Liver (tissue), 9 donors: ENCODE measurements around the gene XRCC1. TPM values are rescaled to one million over a fixed set of nuclear protein-coding genes. Genes with fewer than 3 reads are reported as not detected.

Source experiments
- DNase-seq: peaks from one replicate; pipeline ENCODE4 v3.0.0-alpha.2; 2017; ENCODE audit warnings: low spot score
- H3K27ac ChIP-seq, 2 donors: one replicate each; pipeline ENCODE4 v1.7.0; 2013; ENCODE audit warnings: inconsistent platforms in 2 of 2, low read length in 2 of 2, control low read depth in 1 of 2, low read depth in 1 of 2, mild to moderate bottlenecking in 1 of 2
- H3K27me3 ChIP-seq, 4 donors: one replicate each; pipeline versions ENCODE4 v1.6.1 to v1.7.0; 2013; ENCODE audit warnings: low read length in 3 of 4, inconsistent platforms in 1 of 4, mild to moderate bottlenecking in 1 of 4, moderate library complexity in 1 of 4; ENCODE audit not compliant: control insufficient read depth in 4 of 4, insufficient read depth in 4 of 4
- H3K36me3 ChIP-seq, 4 donors: one replicate each; pipeline versions ENCODE4 v1.6.1 to v1.7.0; 2013; ENCODE audit warnings: low read length in 3 of 4, mild to moderate bottlenecking in 3 of 4, low read depth in 1 of 4, moderate library complexity in 1 of 4; ENCODE audit not compliant: control insufficient read depth in 4 of 4, insufficient read depth in 3 of 4
- H3K4me1 ChIP-seq, 4 donors: one replicate each; pipeline versions ENCODE4 v1.6.1 to v1.7.0; 2013; ENCODE audit warnings: low read length in 3 of 4, mild to moderate bottlenecking in 3 of 4, moderate library complexity in 1 of 4; ENCODE audit not compliant: control insufficient read depth in 4 of 4, insufficient read depth in 4 of 4
- H3K4me3 ChIP-seq, 3 donors: one replicate each; pipeline versions ENCODE4 v1.6.1 to v1.7.0; 2013; ENCODE audit warnings: low read length in 3 of 3, control low read depth in 1 of 3, low read depth in 1 of 3, mild to moderate bottlenecking in 1 of 3
- H3K9ac ChIP-seq, 2 donors: one replicate each; pipeline ENCODE4 v1.7.0; 2013; ENCODE audit warnings: low read length in 2 of 2, mild to moderate bottlenecking in 2 of 2, moderate library complexity in 2 of 2, control low read depth in 1 of 2, low read depth in 1 of 2
- H3K9me3 ChIP-seq, 4 donors: one replicate each; pipeline versions ENCODE4 v1.6.1 to v1.7.0; 2013; ENCODE audit warnings: low read length in 3 of 4; ENCODE audit not compliant: control insufficient read depth in 4 of 4
- ATF3 ChIP-seq: IDR thresholded peaks from 2 replicates; pipeline ENCODE4 v1.6.1; 2016; ENCODE audit warnings: antibody characterized with exemption
- EGR1 ChIP-seq, 2 donors: IDR thresholded peaks; 2 replicates each; pipeline ENCODE4 v1.6.1; 2016 to 2018; ENCODE audit warnings: antibody characterized with exemption in 2 of 2, low read depth in 2 of 2
- FOXA1 ChIP-seq: IDR thresholded peaks from 2 replicates; pipeline ENCODE4 v1.6.1; 2016; ENCODE audit warnings: antibody characterized with exemption
- FOXA2 ChIP-seq: IDR thresholded peaks from 2 replicates; pipeline ENCODE4 v1.6.1; 2016; ENCODE audit warnings: antibody characterized with exemption
- GABPA ChIP-seq, 2 donors: IDR thresholded peaks in 1 of 2; conservative IDR thresholded peaks in 1 of 2; 2 replicates each; pipeline ENCODE4 v1.6.1; 2016; ENCODE audit warnings: antibody characterized with exemption in 2 of 2, mild to moderate bottlenecking in 1 of 2, moderate library complexity in 1 of 2
- HNF4A ChIP-seq, 2 donors: conservative IDR thresholded peaks; 2 replicates each; pipeline ENCODE4 v1.6.1; 2016; ENCODE audit warnings: antibody characterized with exemption in 2 of 2, mild to moderate bottlenecking in 2 of 2
- HNF4G ChIP-seq: IDR thresholded peaks from 2 replicates; pipeline ENCODE4 v1.6.1; 2016; ENCODE audit warnings: antibody characterized with exemption
- JUND ChIP-seq, 2 donors: IDR thresholded peaks; 2 replicates each; pipeline ENCODE4 v1.6.1; 2016; ENCODE audit warnings: antibody characterized with exemption in 2 of 2
- NR2F2 ChIP-seq: IDR thresholded peaks from 2 replicates; pipeline ENCODE4 v1.6.1; 2016; ENCODE audit warnings: antibody characterized with exemption
- RAD21 ChIP-seq, 2 donors: IDR thresholded peaks; 2 replicates each; pipeline ENCODE4 v1.6.1; 2016; ENCODE audit warnings: antibody characterized with exemption in 2 of 2, mild to moderate bottlenecking in 2 of 2
- RXRA ChIP-seq, 2 donors: IDR thresholded peaks; 2 replicates each; pipeline ENCODE4 v1.6.1; 2017 to 2018; ENCODE audit warnings: antibody characterized with exemption in 2 of 2, mild to moderate bottlenecking in 1 of 2
- TAF1 ChIP-seq: conservative IDR thresholded peaks from 2 replicates; pipeline ENCODE4 v1.6.1; 2016; ENCODE audit warnings: antibody characterized with exemption, mild to moderate bottlenecking
- YY1 ChIP-seq: IDR thresholded peaks from 2 replicates; pipeline ENCODE4 v1.6.1; 2016; ENCODE audit warnings: antibody characterized with exemption, mild to moderate bottlenecking
- WGBS: extraction: QIAGEN DNeasy Blood & Tissue Kit; methylation state at CpG from one replicate; pipeline ENCODE4 v1.1.7; 2013; 5-methylcytosine and 5-hydroxymethylcytosine counted together
- polyA plus RNA-seq, 2 donors: library from polyadenylated mRNA; stranded (reverse) in 1 of 2; unstranded in 1 of 2; fragments of 200-250 nt in 1 of 2; fragments of >200 nt in 1 of 2; fragmentation: Nextera tagmentation in 1 of 2; extraction: Ambion mirVana in 1 of 2; gene quantifications; one replicate each; pipeline versions ENCODE4 v1.2.1 to v1.2.3, GENCODE V29; 2013 to 2015
- total RNA-seq, 2 donors: library from RNA; depleted of rRNA; stranded (reverse); fragments of >200 nt; gene quantifications; one replicate each; pipeline ENCODE4 v1.2.3, GENCODE V29; 2014
- TF ChIP-seq, protein P1 (sequence below): IDR thresholded peaks from 2 replicates; pipeline ENCODE4 v1.6.1; 2016; ENCODE audit warnings: antibody characterized with exemption
- TF ChIP-seq, protein P2 (sequence below): IDR thresholded peaks from 2 replicates; pipeline ENCODE4 v1.6.1; 2016; ENCODE audit warnings: antibody characterized with exemption
- TF ChIP-seq, protein P3 (sequence below): fragments of 150-350 bp; IDR thresholded peaks from 2 replicates; pipeline ENCODE4 v1.5.1; 2017; ENCODE audit warnings: improper control_type of control experiment, low read depth, low read length; ENCODE audit not compliant: missing input control
- TF ChIP-seq, protein P4 (sequence below): IDR thresholded peaks from 2 replicates; pipeline ENCODE4 v1.6.1; 2016; ENCODE audit warnings: antibody characterized with exemption, mild to moderate bottlenecking
- donor health status: healthy.
- donor health status: healthy.
- donor health status: healthy.
- donor health status: healthy.
- donor health status: healthy.

The XRCC1 gene
- total and polyA plus RNA-seq, 4 donors = 3.6 to 9.8 (median 4.9) TPM

- Histone ChIP-seq H3K9ac (no peak overlapping the region), H3K27ac (no peak overlapping the region), H3K4me1 (peaks cover 6 to 21% (median 20%) of the 10 kb centered on the region in 4 donors), H3K4me3 (no peak overlapping the region), H3K9me3 (no peaks in the 10 kb centered on the region), H3K27me3 (no peaks in the 10 kb centered on the region), H3K36me3 (peaks cover 4 to 28% (median 7%) of the 10 kb centered on the region in 4 donors)
- TF ChIP-seq FOXA1 (no peak), RXRA (IDR thresholded peaks at IDR 0.05) (no peak), NR2F2 (no peak), EGR1 (IDR thresholded peaks at IDR 0.05; ENCODE audit: low read depth in 2 of 2) (no peak), RAD21 (IDR thresholded peaks at IDR 0.05) (no peak), TAF1 (no peak), JUND (IDR thresholded peaks at IDR 0.05) (no peak), FOXA2 (no peak), YY1 (no peak), HNF4A (conservative IDR thresholded peaks at IDR 0.05) (no peak), HNF4G (no peak), ATF3 (no peak)
- TF ChIP-seq, protein P1, sequence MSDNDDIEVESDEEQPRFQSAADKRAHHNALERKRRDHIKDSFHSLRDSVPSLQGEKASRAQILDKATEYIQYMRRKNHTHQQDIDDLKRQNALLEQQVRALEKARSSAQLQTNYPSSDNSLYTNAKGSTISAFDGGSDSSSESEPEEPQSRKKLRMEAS = no peak
- TF ChIP-seq, protein P2, sequence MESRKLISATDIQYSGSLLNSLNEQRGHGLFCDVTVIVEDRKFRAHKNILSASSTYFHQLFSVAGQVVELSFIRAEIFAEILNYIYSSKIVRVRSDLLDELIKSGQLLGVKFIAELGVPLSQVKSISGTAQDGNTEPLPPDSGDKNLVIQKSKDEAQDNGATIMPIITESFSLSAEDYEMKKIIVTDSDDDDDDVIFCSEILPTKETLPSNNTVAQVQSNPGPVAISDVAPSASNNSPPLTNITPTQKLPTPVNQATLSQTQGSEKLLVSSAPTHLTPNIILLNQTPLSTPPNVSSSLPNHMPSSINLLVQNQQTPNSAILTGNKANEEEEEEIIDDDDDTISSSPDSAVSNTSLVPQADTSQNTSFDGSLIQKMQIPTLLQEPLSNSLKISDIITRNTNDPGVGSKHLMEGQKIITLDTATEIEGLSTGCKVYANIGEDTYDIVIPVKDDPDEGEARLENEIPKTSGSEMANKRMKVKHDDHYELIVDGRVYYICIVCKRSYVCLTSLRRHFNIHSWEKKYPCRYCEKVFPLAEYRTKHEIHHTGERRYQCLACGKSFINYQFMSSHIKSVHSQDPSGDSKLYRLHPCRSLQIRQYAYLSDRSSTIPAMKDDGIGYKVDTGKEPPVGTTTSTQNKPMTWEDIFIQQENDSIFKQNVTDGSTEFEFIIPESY = no peak
- TF ChIP-seq, protein P3, sequence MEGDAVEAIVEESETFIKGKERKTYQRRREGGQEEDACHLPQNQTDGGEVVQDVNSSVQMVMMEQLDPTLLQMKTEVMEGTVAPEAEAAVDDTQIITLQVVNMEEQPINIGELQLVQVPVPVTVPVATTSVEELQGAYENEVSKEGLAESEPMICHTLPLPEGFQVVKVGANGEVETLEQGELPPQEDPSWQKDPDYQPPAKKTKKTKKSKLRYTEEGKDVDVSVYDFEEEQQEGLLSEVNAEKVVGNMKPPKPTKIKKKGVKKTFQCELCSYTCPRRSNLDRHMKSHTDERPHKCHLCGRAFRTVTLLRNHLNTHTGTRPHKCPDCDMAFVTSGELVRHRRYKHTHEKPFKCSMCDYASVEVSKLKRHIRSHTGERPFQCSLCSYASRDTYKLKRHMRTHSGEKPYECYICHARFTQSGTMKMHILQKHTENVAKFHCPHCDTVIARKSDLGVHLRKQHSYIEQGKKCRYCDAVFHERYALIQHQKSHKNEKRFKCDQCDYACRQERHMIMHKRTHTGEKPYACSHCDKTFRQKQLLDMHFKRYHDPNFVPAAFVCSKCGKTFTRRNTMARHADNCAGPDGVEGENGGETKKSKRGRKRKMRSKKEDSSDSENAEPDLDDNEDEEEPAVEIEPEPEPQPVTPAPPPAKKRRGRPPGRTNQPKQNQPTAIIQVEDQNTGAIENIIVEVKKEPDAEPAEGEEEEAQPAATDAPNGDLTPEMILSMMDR = no peak
- DNase-seq = no peak
- 98% methylated on average over 63 of the region's 63 CpGs for WGBS
Measured at GRCh38 chr19:43591904-43592772, 16.8 kb upstream of the XRCC1 start.

DNA sequence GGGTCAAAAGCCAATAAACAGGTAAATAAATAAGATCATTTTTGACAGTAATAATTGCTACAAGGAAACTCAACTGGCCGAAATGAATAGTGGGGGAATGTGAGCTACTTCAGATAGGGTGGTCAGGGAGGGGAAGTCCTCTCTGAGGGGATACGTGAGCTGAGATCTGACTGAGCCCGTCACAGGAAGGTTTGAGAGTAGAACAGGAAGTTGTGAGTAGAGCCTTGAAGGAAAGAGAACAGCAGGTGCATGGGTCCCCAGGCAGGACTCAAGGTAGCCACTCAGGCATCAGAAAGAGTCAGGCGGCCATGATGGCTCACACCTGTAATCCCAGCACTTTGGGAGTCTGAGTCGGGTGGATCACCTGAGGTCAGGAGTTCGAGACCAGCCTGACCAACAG is 14.4 kb upstream of the XRCC1 start:
- Histone ChIP-seq H3K27me3 (no peaks in the 10 kb centered on the region), H3K9ac (no peak overlapping the region), H3K4me3 (no peak overlapping the region), H3K36me3 (peaks cover 4 to 28% (median 7%) of the 10 kb centered on the region in 4 donors), H3K4me1 (peaks cover 6 to 15% (median 10%) of the 10 kb centered on the region in 4 donors), H3K9me3 (no peaks in the 10 kb centered on the region), H3K27ac (no peak overlapping the region)
- no peak for TF ChIP-seq NR2F2
- no peak for TF ChIP-seq YY1
- no peak for TF ChIP-seq HNF4G
- TF ChIP-seq GABPA (IDR thresholded peaks at IDR 0.05 in 1 of 2, conservative IDR thresholded peaks at IDR 0.05 in 1 of 2) = no peak
- TF ChIP-seq FOXA2 = no peak
- no peak for TF ChIP-seq JUND (IDR thresholded peaks at IDR 0.05)
- TF ChIP-seq, protein P4, sequence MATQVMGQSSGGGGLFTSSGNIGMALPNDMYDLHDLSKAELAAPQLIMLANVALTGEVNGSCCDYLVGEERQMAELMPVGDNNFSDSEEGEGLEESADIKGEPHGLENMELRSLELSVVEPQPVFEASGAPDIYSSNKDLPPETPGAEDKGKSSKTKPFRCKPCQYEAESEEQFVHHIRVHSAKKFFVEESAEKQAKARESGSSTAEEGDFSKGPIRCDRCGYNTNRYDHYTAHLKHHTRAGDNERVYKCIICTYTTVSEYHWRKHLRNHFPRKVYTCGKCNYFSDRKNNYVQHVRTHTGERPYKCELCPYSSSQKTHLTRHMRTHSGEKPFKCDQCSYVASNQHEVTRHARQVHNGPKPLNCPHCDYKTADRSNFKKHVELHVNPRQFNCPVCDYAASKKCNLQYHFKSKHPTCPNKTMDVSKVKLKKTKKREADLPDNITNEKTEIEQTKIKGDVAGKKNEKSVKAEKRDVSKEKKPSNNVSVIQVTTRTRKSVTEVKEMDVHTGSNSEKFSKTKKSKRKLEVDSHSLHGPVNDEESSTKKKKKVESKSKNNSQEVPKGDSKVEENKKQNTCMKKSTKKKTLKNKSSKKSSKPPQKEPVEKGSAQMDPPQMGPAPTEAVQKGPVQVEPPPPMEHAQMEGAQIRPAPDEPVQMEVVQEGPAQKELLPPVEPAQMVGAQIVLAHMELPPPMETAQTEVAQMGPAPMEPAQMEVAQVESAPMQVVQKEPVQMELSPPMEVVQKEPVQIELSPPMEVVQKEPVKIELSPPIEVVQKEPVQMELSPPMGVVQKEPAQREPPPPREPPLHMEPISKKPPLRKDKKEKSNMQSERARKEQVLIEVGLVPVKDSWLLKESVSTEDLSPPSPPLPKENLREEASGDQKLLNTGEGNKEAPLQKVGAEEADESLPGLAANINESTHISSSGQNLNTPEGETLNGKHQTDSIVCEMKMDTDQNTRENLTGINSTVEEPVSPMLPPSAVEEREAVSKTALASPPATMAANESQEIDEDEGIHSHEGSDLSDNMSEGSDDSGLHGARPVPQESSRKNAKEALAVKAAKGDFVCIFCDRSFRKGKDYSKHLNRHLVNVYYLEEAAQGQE = no peak
- TF ChIP-seq, protein P2 = no peak
- no peak for TF ChIP-seq TAF1
- TF ChIP-seq RXRA (IDR thresholded peaks at IDR 0.05) = no peak
- TF ChIP-seq, protein P1 = no peak
- 88% methylated on average over 6 of the region's 6 CpGs for WGBS
- no peak for DNase-seq
